C4-2B (cell line): ENCODE results near the gene PARL.
"Not testable (repeated sequence)": the region's sequence is repeated elsewhere in the genome, so short reads cannot be mapped to it uniquely, and the experiment has no call there.

Experiments
- H3K27ac ChIP-seq: fragments of 450-650 bp; 2 replicates; pipeline ENCODE4 v1.5.1; 2017
- CTCF ChIP-seq: fragments of 450-650 bp; conservative IDR thresholded peaks from 2 replicates; pipeline ENCODE4 v1.5.1; 2017; ENCODE audit warnings: mild to moderate bottlenecking
- ZFX ChIP-seq: fragments of 450-650 bp; IDR thresholded peaks from 2 replicates; pipeline ENCODE4 v1.6.1; 2017

PARL gene

GRCh38 chr3:183892610-183893214 is 8.0 kb upstream of the PARL start:
- TF ChIP-seq ZFX (no peak), CTCF (no peak)
- H3K27ac ChIP-seq, result no peak overlapping the region

GRCh38 chr3:183885766-183886165 is 1.1 kb upstream of the PARL start:
- TF ChIP-seq CTCF (no peak), ZFX (no peak)
- no peak overlapping the region for H3K27ac ChIP-seq

- no peak for TF ChIP-seq CTCF
- TF ChIP-seq ZFX, result no peak
- peak overlapping the region; percentile 89 for H3K27ac ChIP-seq
Measured at GRCh38 chr3:183884097-183884426, 618 bp downstream of the PARL start.

- H3K27ac ChIP-seq, result peak overlapping the region; percentile 89
- TF ChIP-seq ZFX (no peak), CTCF (no peak)
Measured at GRCh38 chr3:183883291-183884096, 1.2 kb downstream of the PARL start.

- H3K27ac ChIP-seq, result no peak overlapping the region
- TF ChIP-seq ZFX, result no peak
- no peak for TF ChIP-seq CTCF
Measured at GRCh38 chr3:183880121-183880520, 4.6 kb downstream of the PARL start.

- no peak for TF ChIP-seq ZFX
- no peak for TF ChIP-seq CTCF
- H3K27ac ChIP-seq, result no peak overlapping the region
Measured at GRCh38 chr3:183879243-183879642, 5.4 kb downstream of the PARL start.

GRCh38 chr3:183878071-183878470 is 6.6 kb downstream of the PARL start:
- TF ChIP-seq CTCF, result no peak
- TF ChIP-seq ZFX, result no peak
- H3K27ac ChIP-seq, result no peak overlapping the region

GRCh38 chr3:183877227-183877626 is 7.5 kb downstream of the PARL start:
- H3K27ac ChIP-seq, result not testable (repeated sequence)
